Psoas muscle (tissue), 8 donors: ENCODE results near the gene DHX32. TPM values are rescaled to one million over a fixed set of nuclear protein-coding genes. Genes with fewer than 3 reads are reported as not detected.

Source experiments
- ATAC-seq, 4 donors: fragments of 200-7000 bp; cut with Tn5 transposase; one replicate each; pipeline ENCODE4 v1.9.1; 2020; ENCODE audit warnings: moderate library complexity in 3 of 4, mild to moderate bottlenecking in 2 of 4
- DNase-seq, 2 donors: peaks; one replicate each; pipeline ENCODE4 v3.0.0-alpha.2; 2020
- H3K27ac ChIP-seq: fragments of 200-600 bp; one replicate; pipeline ENCODE4 v1.8.0; 2022
- H3K27me3 ChIP-seq, 3 donors: fragments of 200-600 bp in 1 of 3; one replicate each; pipeline versions ENCODE4 v1.6.1 to v1.8.0; 2013 to 2022; ENCODE audit warnings: low read length in 2 of 3, mild to moderate bottlenecking in 2 of 3, moderate library complexity in 1 of 3; ENCODE audit not compliant: insufficient read depth in 3 of 3
- H3K36me3 ChIP-seq, 2 donors: fragments of 200-600 bp in 1 of 2; one replicate each; pipeline versions ENCODE4 v1.6.1 to v1.8.0; 2013 to 2022; ENCODE audit warnings: low read depth in 1 of 2, mild to moderate bottlenecking in 1 of 2, moderate library complexity in 1 of 2; ENCODE audit not compliant: insufficient read depth in 1 of 2
- H3K4me1 ChIP-seq: fragments of 200-600 bp; one replicate; pipeline ENCODE4 v1.8.0; 2022
- H3K4me3 ChIP-seq: fragments of 200-600 bp; one replicate; pipeline ENCODE4 v1.8.0; 2022; ENCODE audit warnings: mild to moderate bottlenecking
- H3K9me3 ChIP-seq: fragments of 200-600 bp; one replicate; pipeline ENCODE4 v1.8.0; 2022
- WGBS, 3 donors: extraction: QIAGEN DNeasy Blood & Tissue Kit; methylation state at CpG; one replicate each; pipeline versions ENCODE4 v1.1.6 to v1.1.7; 2013; 5-methylcytosine and 5-hydroxymethylcytosine counted together
- intact Hi-C, 2 donors: fragments of 100-400 bp; cut with DNase I; formaldehyde crosslinking; loops; one replicate each; pipeline versions ENCODE4 v1.11.0 to v1.14.2; 2022
- polyA plus RNA-seq, 3 donors: library from polyadenylated mRNA; stranded (reverse); fragments of 200-250 nt; gene quantifications; one replicate each; pipeline ENCODE4 v1.2.3, GENCODE V29; 2013
- total RNA-seq, 4 donors: library from RNA; stranded (reverse); fragmentation: NEBNext Ultra II Directional in 2 of 4; extraction: Animal tissue kit (Norgen Biotek cat#: 25700) in 2 of 4; gene quantifications; one replicate each; pipeline versions ENCODE4 v1.2.1 to v1.2.4, GENCODE V29; 2021 to 2023
- TF ChIP-seq, protein P1 (sequence below): fragments of 200-600 bp; IDR thresholded peaks from one replicate; pipeline ENCODE4 v1.8.0; 2022; ENCODE audit warnings: antibody characterized with exemption
- donor health status: healthy with polysubstance abuse.
- donor health status: DM: no; HTN: no; CAD: no; lungs with moderate emphysema.
- donor health status: Bipolar disorder and iron deficiency.
- donor health status: healthy.
- donor health status: DM: yes; HTN: yes; CAD: no.
- donor health status: DM: no; HTN: no; CAD: no.
- donor health status: DM: no; HTN: no; CAD: no.
- donor health status: DM: yes; HTN: yes; CAD: no.

The DHX32 gene
- total and polyA plus RNA-seq, 7 donors, result 20.2 to 47.7 (median 32.1) TPM

- ATAC-seq, result no peak
Observed at GRCh38 chr10:125797994-125798662, 83.0 kb downstream of the DHX32 start.

GRCh38 chr10:125797424-125797823, 83.7 kb downstream of the DHX32 start:
- intact Hi-C loops, result no loop called here
- WGBS, 3 donors, result 89 to 92% (median 91%) methylated on average over 8 of the region's 8 CpGs

More at GRCh38 chr10:125797994-125798662, 83.0 kb downstream of the DHX32 start:
- H3K27me3 ChIP-seq, result no peaks in the 10 kb centered on the region
- peaks cover 4 to 96% of the 10 kb centered on the region in 2 donors for H3K36me3 ChIP-seq
- intact Hi-C loops, result no loop called here
- H3K4me3 ChIP-seq, result no peak overlapping the region
- TF ChIP-seq, protein P1, sequence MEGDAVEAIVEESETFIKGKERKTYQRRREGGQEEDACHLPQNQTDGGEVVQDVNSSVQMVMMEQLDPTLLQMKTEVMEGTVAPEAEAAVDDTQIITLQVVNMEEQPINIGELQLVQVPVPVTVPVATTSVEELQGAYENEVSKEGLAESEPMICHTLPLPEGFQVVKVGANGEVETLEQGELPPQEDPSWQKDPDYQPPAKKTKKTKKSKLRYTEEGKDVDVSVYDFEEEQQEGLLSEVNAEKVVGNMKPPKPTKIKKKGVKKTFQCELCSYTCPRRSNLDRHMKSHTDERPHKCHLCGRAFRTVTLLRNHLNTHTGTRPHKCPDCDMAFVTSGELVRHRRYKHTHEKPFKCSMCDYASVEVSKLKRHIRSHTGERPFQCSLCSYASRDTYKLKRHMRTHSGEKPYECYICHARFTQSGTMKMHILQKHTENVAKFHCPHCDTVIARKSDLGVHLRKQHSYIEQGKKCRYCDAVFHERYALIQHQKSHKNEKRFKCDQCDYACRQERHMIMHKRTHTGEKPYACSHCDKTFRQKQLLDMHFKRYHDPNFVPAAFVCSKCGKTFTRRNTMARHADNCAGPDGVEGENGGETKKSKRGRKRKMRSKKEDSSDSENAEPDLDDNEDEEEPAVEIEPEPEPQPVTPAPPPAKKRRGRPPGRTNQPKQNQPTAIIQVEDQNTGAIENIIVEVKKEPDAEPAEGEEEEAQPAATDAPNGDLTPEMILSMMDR, result no peak
- WGBS, 3 donors, result 50 to 71% (median 52%) methylated on average over 5 of the region's 5 CpGs
- no peak overlapping the region for H3K27ac ChIP-seq
- no peaks in the 10 kb centered on the region for H3K9me3 ChIP-seq
- H3K4me1 ChIP-seq, result no peaks in the 10 kb centered on the region
- DNase-seq, result no peak

GRCh38 chr10:125795637-125796190, 85.4 kb downstream of the DHX32 start:
- Histone ChIP-seq H3K4me3 (no peak overlapping the region), H3K36me3 (peaks cover 0 to 92% of the 10 kb centered on the region in 2 donors), H3K27me3 (no peaks in the 10 kb centered on the region), H3K4me1 (no peaks in the 10 kb centered on the region), H3K9me3 (no peaks in the 10 kb centered on the region), H3K27ac (no peak overlapping the region)
- no peak for DNase-seq
- WGBS, 3 donors, result 84 to 88% (median 84%) methylated on average over 8 of the region's 8 CpGs
- intact Hi-C loops, result no loop called here
- no peak for ATAC-seq
- TF ChIP-seq, protein P1, result no peak

More at GRCh38 chr10:125797424-125797823, 83.7 kb downstream of the DHX32 start:
- no peaks in the 10 kb centered on the region for H3K9me3 ChIP-seq
- no peaks in the 10 kb centered on the region for H3K4me1 ChIP-seq
- H3K36me3 ChIP-seq, result peaks cover under 1 to 96% of the 10 kb centered on the region in 2 donors
- TF ChIP-seq, protein P1, result no peak
- ATAC-seq (no peak), DNase-seq (no peak)
- no peaks in the 10 kb centered on the region for H3K27me3 ChIP-seq
- H3K27ac ChIP-seq, result no peak overlapping the region
- H3K4me3 ChIP-seq, result no peak overlapping the region

DNA sequence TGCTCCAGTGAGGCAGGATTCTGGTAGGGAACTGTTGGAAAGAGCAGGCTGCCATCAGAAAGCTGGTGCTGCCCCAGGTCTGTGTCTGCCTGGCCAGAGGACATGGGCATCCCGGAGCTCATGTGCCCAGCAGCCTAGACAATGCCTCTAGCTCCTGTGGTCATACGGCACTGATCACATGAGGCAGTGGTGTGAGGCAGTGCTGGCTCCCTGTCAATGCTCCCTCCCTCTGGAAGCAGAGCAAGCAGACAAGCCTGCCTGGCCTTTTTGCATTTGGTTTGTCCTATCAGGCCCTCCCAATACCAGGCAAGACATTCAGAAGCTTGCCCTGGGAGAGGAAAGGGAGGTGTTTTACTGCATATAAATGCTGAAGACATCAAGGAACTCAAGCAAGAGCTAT, 86.0 kb downstream of the DHX32 start:
- DNase-seq (no peak), ATAC-seq (no peak)
- no peaks in the 10 kb centered on the region for H3K27me3 ChIP-seq

More for the DNA sequence above, 86.0 kb downstream of the DHX32 start:
- Histone ChIP-seq H3K27ac (no peak overlapping the region), H3K4me1 (no peaks in the 10 kb centered on the region), H3K9me3 (no peaks in the 10 kb centered on the region), H3K36me3 (peaks cover 0 to 89% of the 10 kb centered on the region in 2 donors), H3K4me3 (no peak overlapping the region)
- TF ChIP-seq, protein P1, result no peak
- WGBS, 3 donors, result 69 to 73% (median 72%) methylated on average over 2 of the region's 2 CpGs
- intact Hi-C loops, result no loop called here
